B cell (primary cell): ENCODE data around the gene UMODL1. TPM values are rescaled to one million over a fixed set of nuclear protein-coding genes. Genes with fewer than 3 reads are reported as not detected.
A peak's percentile ranks its signal among the peaks of the same experiment; 100 is the strongest.

ENCODE experiments used
- ATAC-seq: fragments of 200-7000 bp; cut with Tn5 transposase; one replicate; pipeline ENCODE4 v1.10.0; 2021; ENCODE audit warnings: low read depth, mild to moderate bottlenecking, moderate number of reproducible peaks, moderate library complexity
- CTCF ChIA-PET: fragments of 350-600 bp; sonication (Branson Sonifier 250); formaldehyde crosslinking; loops from one replicate; lab custom pipeline; 2021; ENCODE audit warnings: antibody characterized with exemption, inconsistent platforms; lab: Charles Lee
- POLR2A ChIA-PET: fragments of 350-600 bp; sonication (Branson Sonifier 250); formaldehyde crosslinking; loops from one replicate; lab custom pipeline; 2021; ENCODE audit warnings: antibody characterized with exemption; lab: Charles Lee
- DNase-seq: peaks from one replicate; pipeline ENCODE4 v3.0.0; 2013
- H2AFZ ChIP-seq: 2 replicates; pipeline ENCODE4 v1.6.1; 2012; ENCODE audit warnings: mild to moderate bottlenecking, low read depth, low read length; ENCODE audit not compliant: insufficient read depth, poor library complexity, severe bottlenecking
- H3K27ac ChIP-seq, 2 donors: 1 replicate in 1 of 2; 2 replicates in 1 of 2; pipeline ENCODE4 v1.5.1; 2012 to 2013; ENCODE audit warnings: low read length in 2 of 2, mild to moderate bottlenecking in 2 of 2, moderate library complexity in 1 of 2
- H3K27me3 ChIP-seq, 4 experiments: fragments of 200-600 bp in 1 of 4; sonication (generic) in 1 of 4; replicated peaks in 1 of 4; 1 replicate in 2 of 4; 2 replicates in 2 of 4; pipeline versions ENCODE4 v1.6.1 to v1.7.0; 2013 to 2016; ENCODE audit warnings: low read length in 3 of 4, mild to moderate bottlenecking in 2 of 4, mixed read lengths in 1 of 4, moderate library complexity in 1 of 4; ENCODE audit not compliant: insufficient read depth in 4 of 4, control insufficient read depth in 3 of 4; ENCODE audit errors: control extremely low read depth in 1 of 4
- H3K36me3 ChIP-seq, 2 experiments: replicated peaks in 1 of 2; 1 replicate in 1 of 2; 2 replicates in 1 of 2; pipeline versions ENCODE4 v1.6.1 to v1.7.1; 2013; ENCODE audit warnings: low read length in 1 of 2; ENCODE audit not compliant: insufficient read depth in 2 of 2, control insufficient read depth in 1 of 2; ENCODE audit errors: control extremely low read depth in 1 of 2, extremely low read depth in 1 of 2
- H3K4me1 ChIP-seq, 2 donors: fragments of 200-600 bp in 1 of 2; sonication (generic) in 1 of 2; 1 replicate in 1 of 2; 2 replicates in 1 of 2; pipeline versions ENCODE4 v1.5.1 to v1.6.1; 2013 to 2017; ENCODE audit warnings: low read length in 2 of 2; ENCODE audit not compliant: control insufficient read depth in 2 of 2, insufficient read depth in 2 of 2
- H3K4me2 ChIP-seq: replicated peaks from 2 replicates; pipeline ENCODE3; 2012; ENCODE audit warnings: mild to moderate bottlenecking, low read depth, low read length; ENCODE audit not compliant: poor library complexity, severe bottlenecking
- H3K4me3 ChIP-seq, 5 experiments: fragments of 200-600 bp in 1 of 5; sonication (generic) in 1 of 5; 1 replicate in 3 of 5; 2 replicates in 2 of 5; pipeline versions ENCODE4 v1.5.1 to v1.7.0; 2011 to 2016; ENCODE audit warnings: low read length in 4 of 5, mild to moderate bottlenecking in 4 of 5, low read depth in 2 of 5, control low read depth in 1 of 5, moderate library complexity in 1 of 5; ENCODE audit not compliant: insufficient read depth in 1 of 5; ENCODE audit errors: control extremely low read depth in 1 of 5, extremely low read depth in 1 of 5
- H3K79me2 ChIP-seq: fragments of 200-600 bp; sonication (generic); one replicate; pipeline ENCODE4 v1.6.0; 2016; ENCODE audit warnings: low read length; ENCODE audit not compliant: control insufficient read depth, insufficient read depth
- H3K9ac ChIP-seq: fragments of 200-600 bp; sonication (generic); 2 replicates; pipeline ENCODE4 v1.6.1; 2017; ENCODE audit warnings: mild to moderate bottlenecking, low read length, moderate library complexity
- H3K9me3 ChIP-seq, 3 donors: one replicate each; pipeline versions ENCODE4 v1.6.1 to v1.7.1; 2013; ENCODE audit warnings: low read length in 2 of 3; ENCODE audit not compliant: control insufficient read depth in 2 of 3, insufficient read depth in 1 of 3; ENCODE audit errors: control extremely low read depth in 1 of 3
- H4K20me1 ChIP-seq: 2 replicates; pipeline ENCODE4 v1.6.0; 2012; ENCODE audit warnings: mild to moderate bottlenecking, low read length; ENCODE audit not compliant: insufficient read depth, control insufficient read depth, poor library complexity, severe bottlenecking
- H3K27ac Mint-ChIP-seq: one replicate; pipeline ENCODE4 v1.8.0; 2021; ENCODE audit warnings: mixed read lengths
- H3K27me3 Mint-ChIP-seq: one replicate; pipeline ENCODE4 v1.8.0; 2021; ENCODE audit warnings: mixed read lengths
- H3K4me1 Mint-ChIP-seq: one replicate; pipeline ENCODE4 v1.8.0; 2021; ENCODE audit warnings: mixed read lengths
- H3K4me3 Mint-ChIP-seq: one replicate; pipeline ENCODE4 v1.8.0; 2021; ENCODE audit warnings: mixed read lengths
- H3K9me3 Mint-ChIP-seq: one replicate; pipeline ENCODE4 v1.8.0; 2022; ENCODE audit warnings: mixed read lengths; ENCODE audit not compliant: insufficient read depth
- CTCF ChIP-seq: fragments of 200-600 bp; IDR thresholded peaks from one replicate; pipeline ENCODE4 v1.8.0; 2022; ENCODE audit warnings: antibody characterized with exemption, mild to moderate bottlenecking
- EZH2 ChIP-seq: IDR thresholded peaks from 2 replicates; pipeline ENCODE4 v1.6.1; 2012; ENCODE audit warnings: borderline replicate concordance, low read depth, mild to moderate bottlenecking, moderate library complexity, low read length; ENCODE audit not compliant: insufficient read depth, poor library complexity, severe bottlenecking
- WGBS: methylation state at CpG from one replicate; pipeline ENCODE4 v1.1.5; 2013; ENCODE audit warnings: missing lambda C conversion rate; ENCODE audit not compliant: insufficient coverage; 5-methylcytosine and 5-hydroxymethylcytosine counted together
- intact Hi-C: fragments of 100-400 bp; cut with micrococcal nuclease; formaldehyde crosslinking; loops from one replicate; pipeline ENCODE4 v1.10.0; 2022
- polyA plus RNA-seq: library from polyadenylated mRNA; depleted of rRNA; stranded (reverse); fragments of >200 nt; gene quantifications from 2 replicates; pipeline ENCODE4 v1.2.3, GENCODE V29; 2012
- total RNA-seq, 2 donors: library from RNA; stranded (reverse); fragments of 120-200 nt in 1 of 2; gene quantifications; 1 replicate in 1 of 2; 2 replicates in 1 of 2; pipeline versions ENCODE4 v1.2.3 to v1.2.4, GENCODE V29; 2013 to 2022

Gene UMODL1
- total and polyA plus RNA-seq, 2 donors (not counting 1 experiment from before 2014, with no cell fraction given), result 0.10 to 0.49 TPM

GRCh38 chr21:42162831-42163510 lies 91.9 kb downstream of the UMODL1 start:
- intact Hi-C loops, result loop anchor here (10.0 kb wide), 1 partner anchor 172 kb away; no protein-coding TSS in a partner anchor
- Histone ChIP-seq H3K9ac (no peak overlapping the region), H4K20me1 (no peaks in the 10 kb centered on the region), H3K27ac (no peak overlapping the region), H3K4me1 (peaks cover 8 to 15% of the 10 kb centered on the region in 2 donors), H3K4me2 (no peak overlapping the region), H2AFZ (no peak overlapping the region), H3K36me3 (no peaks in the 10 kb centered on the region), H3K4me3 (no peak overlapping the region), H3K79me2 (no peaks in the 10 kb centered on the region), H3K9me3 (peaks cover 0 to 3% (median 0%) of the 10 kb centered on the region in 3 donors), H3K27me3 (peaks cover 0 to 11% (median 3%) of the 10 kb centered on the region in 4 experiments)
- POLR2A ChIA-PET, result interaction anchor here (0.7 kb wide), 1 partner anchor 332 kb away, joined by 5 read pairs; no protein-coding TSS in a partner anchor
- Mint-ChIP-seq H3K4me1 (peaks cover 14% of the 10 kb centered on the region), H3K27ac (no peak overlapping the region), H3K9me3 (no peaks in the 10 kb centered on the region), H3K4me3 (no peak overlapping the region), H3K27me3 (peaks cover 11% of the 10 kb centered on the region)
- no peak for TF ChIP-seq CTCF
- TF ChIP-seq EZH2, result no peak
- CTCF ChIA-PET, result interaction anchor here (1.7 to 5.6 kb wide), 5 partner anchors 90 to 287 kb away, joined by 10 to 148 read pairs (median 11); no protein-coding TSS in a partner anchor
- DNase-seq (no peak), ATAC-seq (peak; percentile 16)
- WGBS, result 74% methylated on average over 9 of the region's 9 CpGs

- no peak for ATAC-seq
- no peaks in the 10 kb centered on the region for H3K79me2 ChIP-seq
- DNase-seq, result no peak
- WGBS, result 95% methylated on average over 8 of the region's 10 CpGs
- H2AFZ ChIP-seq, result no peak overlapping the region
- ChIA-PET CTCF (interaction anchor here (0.9 to 5.6 kb wide), 23 partner anchors 11 to 375 kb away, joined by 3 to 148 read pairs (median 6); no protein-coding TSS in a partner anchor), POLR2A (no interaction called here)
- H3K4me1 ChIP-seq, result peaks cover 8 to 15% of the 10 kb centered on the region in 2 donors
- H3K9me3 ChIP-seq, result peaks cover 0 to 3% (median 0%) of the 10 kb centered on the region in 3 donors
- H3K9ac ChIP-seq, result no peak overlapping the region
- no peak overlapping the region for H3K4me2 ChIP-seq
- no peak overlapping the region for H3K27ac ChIP-seq
- no peaks in the 10 kb centered on the region for H3K36me3 ChIP-seq
- intact Hi-C loops, result loop anchor here (10.0 kb wide), 1 partner anchor 171 kb away; no protein-coding TSS in a partner anchor
- no peak overlapping the region for H3K4me3 ChIP-seq
- Mint-ChIP-seq H3K27me3 (peaks cover 9% of the 10 kb centered on the region), H3K4me1 (peaks cover 14% of the 10 kb centered on the region), H3K4me3 (no peak overlapping the region), H3K27ac (no peak overlapping the region), H3K9me3 (no peaks in the 10 kb centered on the region)
- TF ChIP-seq CTCF (no peak), EZH2 (no peak)
- H4K20me1 ChIP-seq, result no peaks in the 10 kb centered on the region
- peaks cover 0 to 11% (median 3%) of the 10 kb centered on the region in 4 experiments for H3K27me3 ChIP-seq
These were observed 92.4 kb downstream of the UMODL1 start for GRCh38 chr21:42163511-42163863.
